Activated CD4-positive, alpha-beta T cell treated with anti-CD3 and anti-CD28 coated beads for 4 hours (primary cell): ENCODE results near the gene COL8A1.
"Not testable (repeated sequence)": the region's sequence is repeated elsewhere in the genome, so short reads cannot be mapped to it uniquely, and the experiment has no call there.

Experiments used
- DNase-seq, 2 donors: peaks; one replicate each; pipeline ENCODE4 v3.0.0-alpha.2; 2020

The COL8A1 gene

GRCh38 chr3:99712291-99712954 is 74.0 kb downstream of the COL8A1 start:
- DNase-seq, result no peak

GRCh38 chr3:99713440-99713839 is 75.0 kb downstream of the COL8A1 start:
- no peak for DNase-seq

- DNase-seq, result no peak
Measured at GRCh38 chr3:99714146-99714545, 75.8 kb downstream of the COL8A1 start.

- DNase-seq, result no peak
Measured at GRCh38 chr3:99714575-99714974, 76.2 kb downstream of the COL8A1 start.

- no peak for DNase-seq
Measured at GRCh38 chr3:99716463-99716995, 78.1 kb downstream of the COL8A1 start.

GRCh38 chr3:99720985-99721632 is 82.7 kb downstream of the COL8A1 start:
- no peak for DNase-seq

GRCh38 chr3:99721633-99722007 is 83.2 kb downstream of the COL8A1 start:
- no peak for DNase-seq

- DNase-seq, result no peak
Measured at GRCh38 chr3:99724276-99724675, 85.9 kb downstream of the COL8A1 start.

- no peak for DNase-seq
Measured at GRCh38 chr3:99730870-99731269, 92.5 kb downstream of the COL8A1 start.

GRCh38 chr3:99731499-99731898 is 93.1 kb downstream of the COL8A1 start:
- no peak for DNase-seq

GRCh38 chr3:99740371-99740770 is 102.0 kb downstream of the COL8A1 start:
- not testable (repeated sequence) for DNase-seq

- no peak for DNase-seq
Measured at GRCh38 chr3:99741588-99741987, 103.2 kb downstream of the COL8A1 start.

- no peak for DNase-seq
Measured at GRCh38 chr3:99747915-99748314, 109.5 kb downstream of the COL8A1 start.

- DNase-seq, result no peak
Measured at GRCh38 chr3:99751649-99752048, 113.3 kb downstream of the COL8A1 start.

- DNase-seq, result no peak
Measured at GRCh38 chr3:99753268-99753975, 115.0 kb downstream of the COL8A1 start.

GRCh38 chr3:99755831-99756230 is 117.4 kb downstream of the COL8A1 start:
- no peak for DNase-seq

GRCh38 chr3:99757966-99758365 is 119.6 kb downstream of the COL8A1 start:
- no peak for DNase-seq

GRCh38 chr3:99758502-99759177 is 120.2 kb downstream of the COL8A1 start:
- DNase-seq, result no peak

GRCh38 chr3:99760031-99760430 is 121.6 kb downstream of the COL8A1 start:
- DNase-seq, result no peak

GRCh38 chr3:99760629-99761028 is 122.2 kb downstream of the COL8A1 start:
- no peak for DNase-seq

- no peak for DNase-seq
Measured at GRCh38 chr3:99761415-99762165, 123.2 kb downstream of the COL8A1 start.

- DNase-seq, result no peak
Measured at GRCh38 chr3:99762901-99763300, 124.5 kb downstream of the COL8A1 start.

- DNase-seq, result no peak
Measured at GRCh38 chr3:99764377-99764776, 126.0 kb downstream of the COL8A1 start.
